A673 (cell line): ENCODE results near the gene RORC.

ENCODE experiments used
- CTCF ChIP-seq: fragments of 300-800, 200-600 bp; sonication (generic); conservative IDR thresholded peaks from 2 replicates; pipeline ENCODE4 v1.5.1; 2017; ENCODE audit warnings: low read depth, mild to moderate bottlenecking, antibody characterized with exemption, low read length, moderate library complexity, mixed read lengths
- EZH2 ChIP-seq: fragments of 200-600 bp; sonication (generic); IDR thresholded peaks from 2 replicates; pipeline ENCODE4 v1.6.1; 2017; ENCODE audit warnings: borderline replicate concordance, low read depth, mild to moderate bottlenecking, mixed read lengths, antibody characterized with exemption, low read length; ENCODE audit not compliant: poor library complexity, severe bottlenecking

- TF ChIP-seq EZH2 (no peak), CTCF (no peak)
Observed at GRCh38 chr1:151846062-151846568, 14.5 kb upstream of the RORC start.
